ENCODE measurements around the gene FAIM2.

- TF ChIP-seq EZH2 (IDR thresholded peaks at IDR 0.05; ENCODE audit: borderline replicate concordance, low read depth, low read length, severe bottlenecking) (no peak), CTCF (IDR thresholded peaks at IDR 0.05; ENCODE audit: borderline replicate concordance, extremely low read depth, low read length, poor library complexity, severe bottlenecking) (no peak)
Measured at GRCh38 chr12:49946086-49946485, 42.4 kb upstream of the FAIM2 start.
